Cardiac fibroblast (primary cell): ENCODE data around the gene TXN2.
A peak's percentile ranks its signal among the peaks of the same experiment; 100 is the strongest.

Source experiments
- DNase-seq, 2 donors: peaks; one replicate each; pipeline versions ENCODE4 v3.0.0 to v3.0.0-alpha.2; 2010; ENCODE audit warnings: low read depth in 2 of 2
- H3K4me3 ChIP-seq, 2 donors: replicated peaks in 1 of 2; 1 replicate in 1 of 2; 2 replicates in 1 of 2; pipeline ENCODE4 v1.5.1; 2011; ENCODE audit warnings: low read depth in 2 of 2, low read length in 2 of 2, mild to moderate bottlenecking in 2 of 2, moderate library complexity in 1 of 2
- TF ChIP-seq, protein P1 (sequence below): IDR thresholded peaks from one replicate; pipeline ENCODE4 v1.5.1; 2011; ENCODE audit warnings: low read depth, mild to moderate bottlenecking, low read length, inconsistent platforms

Gene TXN2

GRCh38 chr22:36512991-36513390 is 31.6 kb upstream of the TXN2 start:
- no peak overlapping the region for H3K4me3 ChIP-seq
- DNase-seq: no peak
- TF ChIP-seq, protein P1, sequence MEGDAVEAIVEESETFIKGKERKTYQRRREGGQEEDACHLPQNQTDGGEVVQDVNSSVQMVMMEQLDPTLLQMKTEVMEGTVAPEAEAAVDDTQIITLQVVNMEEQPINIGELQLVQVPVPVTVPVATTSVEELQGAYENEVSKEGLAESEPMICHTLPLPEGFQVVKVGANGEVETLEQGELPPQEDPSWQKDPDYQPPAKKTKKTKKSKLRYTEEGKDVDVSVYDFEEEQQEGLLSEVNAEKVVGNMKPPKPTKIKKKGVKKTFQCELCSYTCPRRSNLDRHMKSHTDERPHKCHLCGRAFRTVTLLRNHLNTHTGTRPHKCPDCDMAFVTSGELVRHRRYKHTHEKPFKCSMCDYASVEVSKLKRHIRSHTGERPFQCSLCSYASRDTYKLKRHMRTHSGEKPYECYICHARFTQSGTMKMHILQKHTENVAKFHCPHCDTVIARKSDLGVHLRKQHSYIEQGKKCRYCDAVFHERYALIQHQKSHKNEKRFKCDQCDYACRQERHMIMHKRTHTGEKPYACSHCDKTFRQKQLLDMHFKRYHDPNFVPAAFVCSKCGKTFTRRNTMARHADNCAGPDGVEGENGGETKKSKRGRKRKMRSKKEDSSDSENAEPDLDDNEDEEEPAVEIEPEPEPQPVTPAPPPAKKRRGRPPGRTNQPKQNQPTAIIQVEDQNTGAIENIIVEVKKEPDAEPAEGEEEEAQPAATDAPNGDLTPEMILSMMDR: no peak

DNA sequence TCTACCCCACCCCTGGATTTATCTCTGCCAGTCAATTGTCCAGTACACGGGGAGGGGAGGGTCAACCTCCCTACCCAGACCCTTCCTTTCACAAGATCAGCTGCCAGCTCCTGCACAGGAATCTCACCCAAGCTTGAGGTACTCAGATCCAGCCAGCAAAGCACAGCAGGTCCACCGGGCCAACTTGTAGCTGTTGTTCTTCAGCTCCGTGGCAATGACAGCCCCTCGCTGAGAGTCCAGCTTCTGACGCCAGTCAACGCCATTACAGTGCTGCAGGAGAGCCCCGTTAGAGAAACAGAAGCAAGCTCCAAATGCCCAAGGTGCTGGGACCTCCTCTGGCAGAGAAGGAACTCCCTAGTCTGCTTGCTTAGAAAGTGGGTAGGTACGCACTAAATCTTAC is 30.9 kb upstream of the TXN2 start:
- no peak overlapping the region for H3K4me3 ChIP-seq
- TF ChIP-seq, protein P1: no peak
- DNase-seq: no peak

GRCh38 chr22:36510966-36511881 is 29.8 kb upstream of the TXN2 start:
- TF ChIP-seq, protein P1: peak; percentile 71
- DNase-seq: peak; percentile 67
- H3K4me3 ChIP-seq: no peak overlapping the region

DNA sequence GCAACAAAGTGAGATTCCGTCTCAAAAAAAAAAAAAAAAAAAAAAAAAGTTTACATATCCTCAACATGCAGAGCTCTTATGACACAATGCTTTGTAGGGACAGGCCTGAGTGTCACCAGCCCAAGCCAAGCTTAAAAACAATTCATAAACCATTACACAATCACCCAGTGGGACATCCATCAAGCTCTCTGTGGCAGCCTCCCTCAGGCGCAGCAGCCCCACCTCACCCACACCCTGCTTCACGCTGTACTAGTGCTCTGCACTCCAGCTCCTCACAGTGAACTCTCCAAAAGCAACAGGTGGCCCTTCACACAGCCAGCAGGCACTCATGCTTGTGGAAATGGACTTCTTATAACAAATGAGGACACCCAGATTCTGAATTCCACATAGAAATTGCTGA is 28.9 kb upstream of the TXN2 start:
- TF ChIP-seq, protein P1: no peak
- no peak for DNase-seq
- H3K4me3 ChIP-seq: no peak overlapping the region

- TF ChIP-seq, protein P1: no peak
- no peak for DNase-seq
- H3K4me3 ChIP-seq: peak overlapping the region in 1 of 2 donors; percentile 39
Observed at GRCh38 chr22:36507518-36508010, 26.1 kb upstream of the TXN2 start.

DNA sequence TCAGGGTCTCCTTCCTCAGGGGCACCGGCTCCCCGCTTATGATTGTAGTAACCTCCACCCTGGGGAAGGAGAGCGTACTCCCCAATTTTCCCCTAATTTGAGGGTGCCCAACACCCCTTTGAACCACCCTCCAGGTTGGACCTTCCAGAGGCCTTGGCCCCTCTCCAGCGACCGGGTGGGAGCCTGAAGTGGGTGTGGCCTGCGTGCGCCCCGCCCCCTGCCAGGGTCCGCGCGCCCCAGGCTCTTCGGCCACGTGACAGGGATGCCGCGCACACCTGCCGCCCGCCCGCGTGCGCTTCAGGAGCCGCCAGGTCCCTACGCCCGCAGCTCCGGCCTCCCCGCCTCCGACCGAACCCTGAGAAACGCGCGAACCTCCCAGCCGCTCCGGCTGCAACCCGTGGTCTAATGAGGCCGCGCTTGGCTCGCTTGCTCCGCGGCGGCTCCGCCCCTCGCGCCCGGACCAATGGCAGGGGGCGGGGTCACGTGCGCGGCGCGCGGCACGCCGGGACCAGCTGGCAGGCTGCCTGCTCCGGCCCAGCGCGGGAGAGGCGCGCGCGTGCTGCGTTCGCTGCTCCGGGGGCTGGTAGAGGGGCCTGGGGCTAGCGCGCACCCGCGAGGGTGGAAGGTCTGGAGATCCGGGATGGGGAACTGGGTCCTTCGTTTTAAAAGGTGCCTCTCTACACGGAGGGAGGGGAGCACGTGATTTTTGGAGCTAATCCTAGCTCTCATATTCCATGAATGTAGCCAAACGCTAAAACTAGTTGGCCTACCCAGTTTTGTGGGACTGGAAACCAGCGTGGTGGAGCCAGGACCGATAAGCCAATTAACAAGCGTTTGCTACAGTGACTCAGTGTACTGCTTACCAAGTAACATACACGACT is 25.4 kb upstream of the TXN2 start, which contains the start of gene FOXRED2:
Gene FOXRED2, minus strand, starts transcription at position 404 of the 881 bp plus-strand sequence. CDS start 618 bp downstream, outside the sequence.
- TF ChIP-seq, protein P1: no peak
- peak; percentile 75 to 87 for DNase-seq
- H3K4me3 ChIP-seq: peak within 1 kb of the TSS; percentile 42 to 59
